Neuron (in vitro differentiated cells): ENCODE results near the gene POU2F1.

Experiments used
- H2AFZ ChIP-seq: one replicate; pipeline ENCODE4 v1.6.1; 2013; ENCODE audit warnings: low read depth, mild to moderate bottlenecking, inconsistent platforms, low read length, moderate library complexity
- H3K27me3 ChIP-seq: one replicate; pipeline ENCODE4 v1.6.1; 2013; ENCODE audit warnings: low read length; ENCODE audit not compliant: insufficient read depth
- H3K36me3 ChIP-seq: one replicate; pipeline ENCODE4 v1.6.1; 2013; ENCODE audit warnings: low read length; ENCODE audit not compliant: insufficient read depth
- H3K4me1 ChIP-seq: one replicate; pipeline ENCODE4 v1.6.1; 2013; ENCODE audit warnings: low read length; ENCODE audit not compliant: insufficient read depth
- H3K4me3 ChIP-seq: 2 replicates; pipeline ENCODE4 v1.5.1; 2013; ENCODE audit warnings: mild to moderate bottlenecking, low read length, moderate library complexity
- H3K9me3 ChIP-seq: one replicate; pipeline ENCODE4 v1.6.1; 2013; ENCODE audit warnings: low read length

Gene POU2F1

DNA sequence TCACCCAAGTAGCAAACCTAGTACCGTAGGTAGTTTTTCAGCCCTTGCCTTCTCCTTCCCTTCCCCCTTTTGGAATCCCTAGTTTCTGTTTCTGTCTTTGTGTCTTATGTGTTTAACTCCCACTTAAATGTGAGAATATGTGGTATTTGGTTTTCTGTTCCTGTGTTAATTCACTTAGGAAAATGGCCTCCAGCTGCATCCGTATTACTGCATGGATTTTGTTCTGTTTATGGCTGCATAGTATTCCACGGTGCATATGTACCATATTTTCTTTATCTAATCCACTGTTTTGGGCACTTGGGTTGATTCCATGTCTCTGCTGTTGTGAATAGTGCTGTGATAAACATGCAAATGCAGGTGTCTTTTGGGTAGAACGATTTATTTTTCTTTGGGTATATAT, 138.6 kb downstream of the POU2F1 start:
- no peak overlapping the region for H2AFZ ChIP-seq
- no peaks in the 10 kb centered on the region for H3K36me3 ChIP-seq
- H3K27me3 ChIP-seq, result no peaks in the 10 kb centered on the region
- no peak overlapping the region for H3K4me3 ChIP-seq
- H3K9me3 ChIP-seq, result peaks cover 5% of the 10 kb centered on the region
- H3K4me1 ChIP-seq, result no peaks in the 10 kb centered on the region

DNA sequence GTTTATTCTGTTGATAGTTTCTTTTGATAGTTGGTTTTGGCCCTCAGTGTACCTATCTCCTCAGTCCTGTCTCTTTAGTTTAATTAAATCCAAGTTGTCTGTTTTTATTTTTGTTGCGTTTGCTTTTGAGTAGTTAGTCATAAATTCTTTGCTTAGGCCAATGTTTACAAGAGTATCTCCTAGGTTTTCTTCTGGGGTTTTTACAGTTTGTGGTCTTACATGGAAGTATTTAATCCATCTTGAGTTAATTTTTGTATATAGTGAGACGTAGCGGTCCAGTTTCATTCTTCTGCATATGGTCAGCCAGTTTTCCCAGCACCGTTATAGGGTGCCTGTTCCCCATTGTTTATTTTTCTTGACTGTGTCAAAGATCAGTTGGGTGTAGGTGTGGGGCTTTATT, 139.4 kb downstream of the POU2F1 start:
- Histone ChIP-seq H3K9me3 (peaks cover 4% of the 10 kb centered on the region), H2AFZ (no peak overlapping the region), H3K4me3 (no peak overlapping the region), H3K36me3 (no peaks in the 10 kb centered on the region), H3K4me1 (no peaks in the 10 kb centered on the region), H3K27me3 (no peaks in the 10 kb centered on the region)

GRCh38 chr1:167362638-167363037, 142.0 kb downstream of the POU2F1 start:
- Histone ChIP-seq H2AFZ (no peak overlapping the region), H3K36me3 (peaks cover 11% of the 10 kb centered on the region), H3K4me1 (no peaks in the 10 kb centered on the region), H3K4me3 (no peak overlapping the region), H3K9me3 (peaks cover 2% of the 10 kb centered on the region), H3K27me3 (no peaks in the 10 kb centered on the region)

GRCh38 chr1:167364826-167365225, 144.1 kb downstream of the POU2F1 start:
- Histone ChIP-seq H3K4me1 (no peaks in the 10 kb centered on the region), H3K36me3 (peaks cover 11% of the 10 kb centered on the region), H2AFZ (no peak overlapping the region), H3K27me3 (no peaks in the 10 kb centered on the region), H3K4me3 (no peak overlapping the region), H3K9me3 (no peaks in the 10 kb centered on the region)

GRCh38 chr1:167365360-167365759, 144.7 kb downstream of the POU2F1 start:
- H2AFZ ChIP-seq, result no peak overlapping the region
- no peak overlapping the region for H3K4me3 ChIP-seq
- no peaks in the 10 kb centered on the region for H3K9me3 ChIP-seq
- no peaks in the 10 kb centered on the region for H3K4me1 ChIP-seq
- H3K36me3 ChIP-seq, result peaks cover 11% of the 10 kb centered on the region
- no peaks in the 10 kb centered on the region for H3K27me3 ChIP-seq

- Histone ChIP-seq H3K27me3 (no peaks in the 10 kb centered on the region), H3K9me3 (no peaks in the 10 kb centered on the region), H3K36me3 (peaks cover 18% of the 10 kb centered on the region), H3K4me3 (no peak overlapping the region), H3K4me1 (peaks cover 9% of the 10 kb centered on the region), H2AFZ (no peak overlapping the region)
Measured at GRCh38 chr1:167367705-167368104, 147.0 kb downstream of the POU2F1 start.

DNA sequence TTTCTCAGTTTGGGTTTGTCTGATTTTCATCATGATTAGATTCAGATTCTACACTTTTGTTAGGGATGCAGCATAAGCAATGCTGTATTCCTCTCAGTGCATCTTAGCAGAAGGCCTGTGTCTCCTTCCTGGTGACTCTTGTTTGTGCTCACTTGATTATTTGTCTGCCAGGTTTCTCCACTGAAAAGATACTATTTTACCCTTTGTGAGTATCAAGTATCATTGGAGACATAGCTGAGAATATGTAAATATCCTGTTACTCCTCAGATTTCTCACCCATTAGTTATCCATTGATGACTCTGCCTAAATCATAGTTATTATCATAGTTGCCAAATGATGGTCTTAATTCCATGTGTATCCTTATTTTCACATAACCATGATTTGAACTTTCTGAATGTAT, 148.5 kb downstream of the POU2F1 start:
- H3K4me1 ChIP-seq, result peaks cover 9% of the 10 kb centered on the region
- H3K9me3 ChIP-seq, result no peaks in the 10 kb centered on the region
- no peaks in the 10 kb centered on the region for H3K27me3 ChIP-seq
- H2AFZ ChIP-seq, result no peak overlapping the region
- H3K4me3 ChIP-seq, result no peak overlapping the region
- H3K36me3 ChIP-seq, result peaks cover 21% of the 10 kb centered on the region

- no peak overlapping the region for H3K4me3 ChIP-seq
- H3K4me1 ChIP-seq, result peaks cover 9% of the 10 kb centered on the region
Measured at GRCh38 chr1:167369933-167370332, 149.2 kb downstream of the POU2F1 start.

DNA sequence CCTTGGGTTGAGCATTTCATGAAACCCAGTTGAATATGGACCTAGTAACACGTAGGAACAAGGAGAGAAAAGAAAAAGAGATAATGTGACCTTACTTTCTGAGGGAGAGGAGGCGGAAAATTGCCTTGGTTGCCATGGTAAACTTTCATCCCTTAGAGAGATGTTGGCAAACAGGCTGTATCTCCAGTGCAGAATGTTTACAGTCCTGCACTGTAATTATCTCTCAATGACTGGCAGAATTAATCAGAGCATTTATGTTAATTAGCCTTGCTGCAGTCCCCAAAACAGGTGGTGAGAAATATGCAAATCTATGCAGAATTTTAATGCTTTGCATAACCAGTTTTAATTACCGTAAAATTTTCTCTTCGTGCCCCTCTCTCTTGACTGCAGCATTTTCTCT, 150.3 kb downstream of the POU2F1 start:
- H3K4me1 ChIP-seq, result peaks cover 9% of the 10 kb centered on the region

More at GRCh38 chr1:167369933-167370332, 149.2 kb downstream of the POU2F1 start:
- Histone ChIP-seq H3K36me3 (peaks cover 24% of the 10 kb centered on the region), H3K9me3 (no peaks in the 10 kb centered on the region), H3K27me3 (no peaks in the 10 kb centered on the region), H2AFZ (no peak overlapping the region)

DNA sequence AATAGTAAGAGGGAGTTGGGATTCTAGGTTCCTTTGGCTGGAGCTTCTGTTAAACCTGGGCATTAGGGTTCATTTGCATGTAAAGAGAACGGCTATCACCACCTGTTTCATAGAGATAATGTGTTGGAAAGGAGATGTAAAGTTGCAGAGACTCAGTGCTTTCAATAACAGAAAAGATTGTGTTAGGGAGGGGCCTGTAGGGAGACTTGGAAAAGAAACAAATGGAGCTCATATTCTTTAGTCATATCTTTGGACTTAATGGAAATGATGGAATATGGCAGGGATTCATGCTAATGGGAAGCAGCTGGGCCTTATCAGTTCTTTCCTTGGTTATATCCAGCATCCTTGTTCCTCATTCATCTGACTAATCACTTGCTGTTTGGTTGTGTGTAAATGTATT, 152.7 kb downstream of the POU2F1 start:
- H3K27me3 ChIP-seq, result no peaks in the 10 kb centered on the region
- H2AFZ ChIP-seq, result no peak overlapping the region
- H3K4me3 ChIP-seq, result no peak overlapping the region
- H3K36me3 ChIP-seq, result peaks cover 29% of the 10 kb centered on the region
- H3K4me1 ChIP-seq, result peaks cover 9% of the 10 kb centered on the region
- H3K9me3 ChIP-seq, result peaks cover 2% of the 10 kb centered on the region

More for the DNA sequence above, 150.3 kb downstream of the POU2F1 start:
- Histone ChIP-seq H2AFZ (no peak overlapping the region), H3K27me3 (no peaks in the 10 kb centered on the region), H3K9me3 (no peaks in the 10 kb centered on the region), H3K4me3 (no peak overlapping the region), H3K36me3 (peaks cover 18% of the 10 kb centered on the region)

- H3K27me3 ChIP-seq, result no peaks in the 10 kb centered on the region
- H3K9me3 ChIP-seq, result peaks cover 2% of the 10 kb centered on the region
- peaks cover 31% of the 10 kb centered on the region for H3K36me3 ChIP-seq
- peaks cover 9% of the 10 kb centered on the region for H3K4me1 ChIP-seq
- no peak overlapping the region for H3K4me3 ChIP-seq
- H2AFZ ChIP-seq, result no peak overlapping the region
Measured at GRCh38 chr1:167373986-167374385, 153.3 kb downstream of the POU2F1 start.

GRCh38 chr1:167375949-167376348, 155.3 kb downstream of the POU2F1 start:
- H3K36me3 ChIP-seq, result peaks cover 31% of the 10 kb centered on the region
- H3K4me3 ChIP-seq, result no peak overlapping the region
- H3K4me1 ChIP-seq, result peaks cover 4% of the 10 kb centered on the region
- H3K9me3 ChIP-seq, result peaks cover 2% of the 10 kb centered on the region
- no peak overlapping the region for H2AFZ ChIP-seq
- no peaks in the 10 kb centered on the region for H3K27me3 ChIP-seq

DNA sequence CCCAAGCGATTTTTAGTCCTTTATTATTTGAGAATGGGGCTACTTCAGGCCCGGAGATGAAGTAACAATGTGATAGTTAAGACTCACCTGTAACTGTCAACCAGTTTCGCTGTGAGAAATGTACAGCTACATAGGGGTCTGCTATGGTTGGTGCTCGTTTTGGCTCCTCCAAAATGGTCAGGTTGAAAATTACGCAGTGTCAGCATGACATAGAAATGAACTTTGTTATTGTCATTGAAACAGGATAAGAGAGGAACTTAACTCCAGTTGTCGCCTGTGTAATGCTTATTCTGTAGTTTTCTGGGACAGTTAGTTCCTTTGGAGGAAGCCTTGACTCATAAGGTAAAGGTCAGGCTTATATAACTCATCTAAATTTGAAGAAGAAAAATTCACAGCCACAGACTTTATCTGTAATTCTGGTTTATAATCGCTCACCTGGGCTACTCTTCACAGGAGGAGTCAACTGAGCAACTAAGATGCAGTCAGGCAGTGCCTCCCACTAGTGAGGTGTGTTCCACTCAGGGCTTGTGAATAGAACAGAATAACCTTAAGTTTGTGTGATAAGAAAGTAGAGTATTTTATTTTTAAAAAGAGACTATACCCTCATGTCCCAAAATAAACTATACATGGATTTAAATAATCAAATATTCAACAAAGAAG, 166.7 kb downstream of the POU2F1 start:
- no peaks in the 10 kb centered on the region for H3K9me3 ChIP-seq
- no peaks in the 10 kb centered on the region for H3K27me3 ChIP-seq
- H2AFZ ChIP-seq, result no peak overlapping the region
- peaks cover 65% of the 10 kb centered on the region for H3K36me3 ChIP-seq
- no peak overlapping the region for H3K4me3 ChIP-seq
- no peaks in the 10 kb centered on the region for H3K4me1 ChIP-seq

DNA sequence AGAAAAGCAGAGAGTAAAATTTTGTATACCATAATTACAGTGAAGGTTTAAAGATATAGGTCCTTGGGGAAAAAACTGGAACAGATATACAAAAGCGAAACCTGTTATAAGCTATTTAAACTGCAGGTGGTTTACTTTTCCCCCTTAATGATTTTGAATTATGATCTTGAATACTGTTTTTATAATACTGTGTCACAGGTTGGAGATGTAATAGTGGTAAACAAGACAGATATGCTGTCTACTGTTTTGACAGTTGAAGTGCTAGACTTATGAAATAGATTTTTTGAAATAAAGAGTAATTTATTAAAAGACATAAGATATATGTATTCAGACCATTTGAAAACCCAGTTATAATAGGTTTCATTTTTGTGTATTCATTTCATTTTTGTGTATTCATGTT, 168.3 kb downstream of the POU2F1 start:
- Histone ChIP-seq H3K27me3 (no peaks in the 10 kb centered on the region), H3K36me3 (peaks cover 60% of the 10 kb centered on the region), H3K9me3 (no peaks in the 10 kb centered on the region), H3K4me1 (no peaks in the 10 kb centered on the region), H2AFZ (no peak overlapping the region), H3K4me3 (no peak overlapping the region)
